Spleen (tissue), 11 donors: ENCODE measurements around the gene PTPRN2. TPM values are rescaled to one million over a fixed set of nuclear protein-coding genes. Genes with fewer than 3 reads are reported as not detected.

Experiments
- DNase-seq: peaks from one replicate; pipeline ENCODE4 v3.0.0-alpha.2; 2020
- H3K27ac ChIP-seq, 8 donors: fragments of 200-600 bp; sonication (generic) in 7 of 8; 1 replicate in 4 of 8; 2 replicates in 4 of 8; pipeline versions ENCODE4 v1.5.0 to v1.8.0; 2016 to 2021; ENCODE audit warnings: inconsistent platforms in 4 of 8, mild to moderate bottlenecking in 4 of 8, moderate library complexity in 1 of 8
- H3K27me3 ChIP-seq, 7 donors: fragments of 200-600 bp; sonication (generic) in 6 of 7; replicated peaks in 1 of 7; 1 replicate in 4 of 7; 2 replicates in 3 of 7; pipeline versions ENCODE4 v1.5.0 to v1.8.0; 2016 to 2021; ENCODE audit warnings: inconsistent platforms in 3 of 7, mild to moderate bottlenecking in 1 of 7
- H3K36me3 ChIP-seq, 6 donors: fragments of 200-600 bp; sonication (generic) in 5 of 6; 1 replicate in 4 of 6; 2 replicates in 2 of 6; pipeline versions ENCODE4 v1.5.0 to v1.8.0; 2016 to 2021; ENCODE audit warnings: inconsistent platforms in 2 of 6
- H3K4me1 ChIP-seq, 6 donors: fragments of 200-600 bp; sonication (generic) in 5 of 6; 1 replicate in 3 of 6; 2 replicates in 3 of 6; pipeline versions ENCODE4 v1.5.0 to v1.8.0; 2016 to 2021; ENCODE audit warnings: inconsistent platforms in 3 of 6
- H3K4me3 ChIP-seq, 8 donors: fragments of 200-600 bp; sonication (generic) in 7 of 8; 1 replicate in 4 of 8; 2 replicates in 4 of 8; pipeline versions ENCODE4 v1.5.0 to v1.8.0; 2016 to 2021; ENCODE audit warnings: inconsistent platforms in 4 of 8, mild to moderate bottlenecking in 4 of 8, moderate library complexity in 2 of 8
- H3K9me3 ChIP-seq, 8 donors: fragments of 200-600 bp; sonication (generic) in 7 of 8; 1 replicate in 4 of 8; 2 replicates in 4 of 8; pipeline versions ENCODE4 v1.5.0 to v1.8.0; 2016 to 2021; ENCODE audit warnings: inconsistent platforms in 4 of 8
- CTCF ChIP-seq, 11 experiments: fragments of 200-600 bp in 7 of 11; fragments of 450-650 bp in 4 of 11; sonication (generic) in 4 of 11; IDR thresholded peaks in 8 of 11; conservative IDR thresholded peaks in 3 of 11; 1 replicate in 7 of 11; 2 replicates in 4 of 11; pipeline versions ENCODE4 v1.4.0 to v1.8.0; 2016 to 2021; ENCODE audit warnings: antibody characterized with exemption in 11 of 11, inconsistent platforms in 4 of 11, mild to moderate bottlenecking in 1 of 11
- POLR2A ChIP-seq, 3 donors: fragments of 450-650 bp; IDR thresholded peaks; one replicate each; pipeline ENCODE4 v1.5.1; 2017; ENCODE audit warnings: antibody characterized with exemption in 3 of 3, mild to moderate bottlenecking in 1 of 3
- POLR2AphosphoS5 ChIP-seq, 3 donors: sonication (generic); formaldehyde crosslinking; IDR thresholded peaks; one replicate each; pipeline ENCODE4 v1.5.1; 2017; ENCODE audit warnings: antibody characterized with exemption in 3 of 3
- WGBS, 5 donors: extraction: QIAGEN DNeasy Blood & Tissue Kit in 3 of 5; methylation state at CpG; one replicate each; pipeline versions ENCODE4 v1.1.5 to v1.1.7; 2013 to 2018; 5-methylcytosine and 5-hydroxymethylcytosine counted together
- intact Hi-C: fragments of 100-400 bp; cut with DNase I; formaldehyde crosslinking; loops from one replicate; pipeline ENCODE4 v1.15.0; 2023; ENCODE audit warnings: low total_unique reads
- polyA plus RNA-seq, 3 donors: library from polyadenylated mRNA; stranded (reverse); fragments of 200-250 nt; gene quantifications; one replicate each; pipeline ENCODE4 v1.2.1, GENCODE V29; 2013
- total RNA-seq, 7 donors: library from RNA; depleted of rRNA in 3 of 7; stranded (reverse); fragments of >200 nt in 3 of 7; fragmentation: NEBNext Ultra II Directional in 4 of 7; extraction: Animal tissue kit (Norgen Biotek cat#: 25700) in 4 of 7; gene quantifications; one replicate each; pipeline versions ENCODE4 v1.1.0 to v1.2.1, GENCODE V29; 2016 to 2021
- donor health status: healthy with polysubstance abuse.
- donor health status: DM: no; HTN: no; CAD: no; lungs with moderate emphysema.
- donor health status: DM: no; HTN: no; CAD: no.
- donor health status: Bipolar disorder and iron deficiency.
- donor health status: healthy.
- donor health status: DM: no; HTN: no; CAD: no.
- donor health status: DM: yes; HTN: yes; CAD: no.

Gene PTPRN2
- total and polyA plus RNA-seq, 10 donors, result 7.0 to 22.8 (median 16.8) TPM

DNA sequence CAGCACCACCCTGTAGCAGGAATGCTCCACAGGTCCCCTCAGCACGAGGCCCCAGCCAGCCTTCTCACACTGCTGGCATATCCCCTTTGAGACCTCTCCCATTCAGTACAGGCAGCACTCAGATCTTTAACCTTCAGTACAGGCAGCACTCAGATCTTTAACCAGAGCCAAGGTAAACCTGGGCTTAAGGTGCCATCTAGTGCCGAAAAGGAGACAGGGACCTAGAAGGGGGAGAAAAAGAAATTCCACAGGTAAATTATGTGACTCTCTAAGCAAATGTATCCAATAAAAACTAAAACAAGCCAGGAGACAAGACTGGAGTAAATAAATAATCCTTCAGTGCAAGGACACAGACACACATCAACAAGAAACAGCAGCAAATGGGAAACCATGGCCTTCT is 358.6 kb downstream of the PTPRN2 start:
- 33 to 58% (median 46%) methylated on average over 2 of the region's 2 CpGs for WGBS, 5 donors
- TF ChIP-seq CTCF (IDR thresholded peaks at IDR 0.05 in 8 of 11, conservative IDR thresholded peaks at IDR 0.05 in 3 of 11) (no peak), POLR2A (IDR thresholded peaks at IDR 0.05) (no peak), POLR2AphosphoS5 (IDR thresholded peaks at IDR 0.05) (no peak)
- H3K36me3 ChIP-seq, result no peaks in the 10 kb centered on the region
- no peak for DNase-seq
- no peaks in the 10 kb centered on the region for H3K27me3 ChIP-seq
- H3K27ac ChIP-seq, result no peak overlapping the region
- H3K4me3 ChIP-seq, result no peak overlapping the region
- intact Hi-C loops, result no loop called here
- peaks cover 0 to 45% (median 33%) of the 10 kb centered on the region in 8 donors for H3K9me3 ChIP-seq
- H3K4me1 ChIP-seq, result no peaks in the 10 kb centered on the region

DNA sequence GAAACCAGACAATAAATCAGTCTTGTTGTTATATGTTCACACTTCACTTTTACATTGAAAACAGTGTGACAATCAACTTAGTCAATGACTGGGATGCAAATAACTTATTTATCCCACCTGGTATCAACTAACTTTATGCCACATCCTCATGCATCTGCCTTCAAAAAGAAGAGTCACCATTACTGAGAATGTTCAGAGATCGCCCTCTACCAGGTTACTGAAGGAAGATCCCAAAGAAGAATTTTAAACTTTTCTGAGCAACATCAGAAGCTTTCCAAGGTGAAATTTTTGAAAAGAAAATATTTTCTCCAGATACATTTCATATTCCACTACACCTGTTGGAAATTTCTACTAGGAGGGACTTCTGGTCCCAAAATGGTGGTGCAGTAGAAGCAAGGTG is 359.5 kb downstream of the PTPRN2 start:
- no peak overlapping the region for H3K4me3 ChIP-seq
- TF ChIP-seq CTCF (IDR thresholded peaks at IDR 0.05 in 8 of 11, conservative IDR thresholded peaks at IDR 0.05 in 3 of 11) (no peak), POLR2AphosphoS5 (IDR thresholded peaks at IDR 0.05) (no peak)
- no peaks in the 10 kb centered on the region for H3K36me3 ChIP-seq
- WGBS, 5 donors, result 79 to 90% (median 88%) methylated on average over 1 of the region's 1 CpG
- H3K27ac ChIP-seq, result no peak overlapping the region
- H3K27me3 ChIP-seq, result no peaks in the 10 kb centered on the region
- H3K9me3 ChIP-seq, result peaks cover 0 to 44% (median 31%) of the 10 kb centered on the region in 8 donors
- DNase-seq, result no peak
- no peaks in the 10 kb centered on the region for H3K4me1 ChIP-seq
- intact Hi-C loops, result no loop called here

- no peak overlapping the region for H3K27ac ChIP-seq
- TF ChIP-seq POLR2AphosphoS5 (IDR thresholded peaks at IDR 0.05) (no peak), CTCF (IDR thresholded peaks at IDR 0.05 in 8 of 11, conservative IDR thresholded peaks at IDR 0.05 in 3 of 11) (no peak), POLR2A (IDR thresholded peaks at IDR 0.05) (no peak)
- intact Hi-C loops, result no loop called here
- no peaks in the 10 kb centered on the region for H3K36me3 ChIP-seq
- 77 to 87% (median 80%) methylated on average over 12 to 13 of the region's 13 CpGs for WGBS, 5 donors
- no peak overlapping the region for H3K4me3 ChIP-seq
- DNase-seq, result no peak
- H3K4me1 ChIP-seq, result no peaks in the 10 kb centered on the region
- H3K9me3 ChIP-seq, result peaks cover 0 to 42% (median 31%) of the 10 kb centered on the region in 8 donors
- no peaks in the 10 kb centered on the region for H3K27me3 ChIP-seq
Measured at GRCh38 chr7:158227258-158227984, 360.2 kb downstream of the PTPRN2 start.

GRCh38 chr7:158216198-158216597 is 371.4 kb downstream of the PTPRN2 start:
- Histone ChIP-seq H3K4me3 (no peak overlapping the region), H3K4me1 (no peaks in the 10 kb centered on the region), H3K36me3 (no peaks in the 10 kb centered on the region), H3K27me3 (no peaks in the 10 kb centered on the region), H3K9me3 (peaks cover 0 to 62% (median 40%) of the 10 kb centered on the region in 8 donors), H3K27ac (no peak overlapping the region)
- TF ChIP-seq POLR2AphosphoS5 (IDR thresholded peaks at IDR 0.05) (no peak), CTCF (IDR thresholded peaks at IDR 0.05 in 8 of 11, conservative IDR thresholded peaks at IDR 0.05 in 3 of 11) (no peak), POLR2A (IDR thresholded peaks at IDR 0.05) (no peak)
- DNase-seq, result no peak
- intact Hi-C loops, result no loop called here
